Measurements from ENCODE around the gene SLIT3.

The SLIT3 gene

GRCh38 chr5:168728546-168729211, 572.3 kb downstream of the SLIT3 start:
- no peak for TF ChIP-seq CTCF (IDR thresholded peaks at IDR 0.05)
- peaks cover 13% of the 10 kb centered on the region for H3K4me1 Mint-ChIP-seq
- peaks cover 17% of the 10 kb centered on the region for H3K27me3 Mint-ChIP-seq (ENCODE audit: low read depth, poor library complexity)
- peaks cover 56% of the 10 kb centered on the region for H3K9me3 Mint-ChIP-seq
- H3K27ac Mint-ChIP-seq = no peak overlapping the region
- no peak for DNase-seq
- H3K36me3 Mint-ChIP-seq (ENCODE audit: low read depth) = peaks cover 47% of the 10 kb centered on the region
- no peak overlapping the region for H3K4me3 Mint-ChIP-seq

GRCh38 chr5:168727547-168727946, 573.4 kb downstream of the SLIT3 start:
- H3K4me1 Mint-ChIP-seq = peaks cover 13% of the 10 kb centered on the region
- H3K9me3 Mint-ChIP-seq = peaks cover 56% of the 10 kb centered on the region
- H3K27ac Mint-ChIP-seq = no peak overlapping the region
- H3K4me3 Mint-ChIP-seq = no peak overlapping the region
- peaks cover 13% of the 10 kb centered on the region for H3K27me3 Mint-ChIP-seq (ENCODE audit: low read depth, poor library complexity)
- peaks cover 49% of the 10 kb centered on the region for H3K36me3 Mint-ChIP-seq (ENCODE audit: low read depth)
- no peak for TF ChIP-seq CTCF (IDR thresholded peaks at IDR 0.05)
- no peak for DNase-seq

- H3K4me3 Mint-ChIP-seq = no peak overlapping the region
- peaks cover 13% of the 10 kb centered on the region for H3K27me3 Mint-ChIP-seq (ENCODE audit: low read depth, poor library complexity)
- peaks cover 49% of the 10 kb centered on the region for H3K36me3 Mint-ChIP-seq (ENCODE audit: low read depth)
- peaks cover 47% of the 10 kb centered on the region for H3K9me3 Mint-ChIP-seq
- DNase-seq = no peak
- no peak for TF ChIP-seq CTCF (IDR thresholded peaks at IDR 0.05)
- peaks cover 19% of the 10 kb centered on the region for H3K4me1 Mint-ChIP-seq
- no peak overlapping the region for H3K27ac Mint-ChIP-seq
Observed at GRCh38 chr5:168726342-168726741, 574.6 kb downstream of the SLIT3 start.

- TF ChIP-seq CTCF (IDR thresholded peaks at IDR 0.05) = no peak
- H3K27me3 Mint-ChIP-seq (ENCODE audit: low read depth, poor library complexity) = peaks cover 10% of the 10 kb centered on the region
Observed at GRCh38 chr5:168724227-168724626, 576.7 kb downstream of the SLIT3 start.

GRCh38 chr5:168723037-168723436, 577.9 kb downstream of the SLIT3 start:
- DNase-seq = no peak
- Mint-ChIP-seq H3K27ac (no peak overlapping the region), H3K4me1 (peaks cover 22% of the 10 kb centered on the region), H3K4me3 (no peak overlapping the region), H3K36me3 (ENCODE audit: low read depth) (peaks cover 20% of the 10 kb centered on the region), H3K27me3 (ENCODE audit: low read depth, poor library complexity) (peaks cover 6% of the 10 kb centered on the region), H3K9me3 (peaks cover 15% of the 10 kb centered on the region)
- no peak for TF ChIP-seq CTCF (IDR thresholded peaks at IDR 0.05)

More at GRCh38 chr5:168724227-168724626, 576.7 kb downstream of the SLIT3 start:
- Mint-ChIP-seq H3K4me1 (peaks cover 25% of the 10 kb centered on the region), H3K36me3 (ENCODE audit: low read depth) (peaks cover 31% of the 10 kb centered on the region), H3K27ac (no peak overlapping the region), H3K9me3 (peaks cover 27% of the 10 kb centered on the region), H3K4me3 (no peak overlapping the region)
- no peak for DNase-seq

GRCh38 chr5:168721966-168722365, 579.0 kb downstream of the SLIT3 start:
- H3K27me3 Mint-ChIP-seq (ENCODE audit: low read depth, poor library complexity) = peaks cover 4% of the 10 kb centered on the region
- H3K9me3 Mint-ChIP-seq = peaks cover 4% of the 10 kb centered on the region

More at GRCh38 chr5:168721966-168722365, 579.0 kb downstream of the SLIT3 start:
- Mint-ChIP-seq H3K27ac (no peak overlapping the region), H3K4me3 (no peak overlapping the region), H3K4me1 (peaks cover 11% of the 10 kb centered on the region), H3K36me3 (ENCODE audit: low read depth) (peaks cover 9% of the 10 kb centered on the region)
- TF ChIP-seq CTCF (IDR thresholded peaks at IDR 0.05) = no peak
- no peak for DNase-seq

Measured in nephron progenitor cell (in vitro differentiated cells).